GM12878 (cell line): ENCODE results near the gene UBASH3A. TPM values are rescaled to one million over a fixed set of nuclear protein-coding genes. Genes with fewer than 3 reads are reported as not detected.

Experiments used
- ATAC-seq: fragments of 200-7000 bp; cut with Tn5 transposase; 3 replicates; pipeline ENCODE4 v1.9.1; 2020; ENCODE audit warnings: mild to moderate bottlenecking, moderate library complexity
- BruUV-seq: library from RNA; stranded (reverse); fragments of 400-500 nt; replicated peaks from 2 replicates; lab custom pipeline; 2021; lab: Mats Ljungman, UMichigan
- CTCF ChIA-PET: fragments of 300-600 bp; sonication (Branson Sonifier 250); formaldehyde crosslinking; extraction: SDS; loops from one replicate; lab custom pipeline; 2021; ENCODE audit warnings: inconsistent platforms; lab: Yijun Ruan, JAX
- POLR2A ChIA-PET: fragments of 350-600 bp; formaldehyde crosslinking; extraction: SDS; loops from one replicate; lab custom pipeline; 2021; ENCODE audit warnings: inconsistent platforms; lab: Charles Lee
- RAD21 ChIA-PET: fragments of 300-600 bp; sonication (Branson Sonifier 250); formaldehyde crosslinking; loops from one replicate; lab custom pipeline; 2023; ENCODE audit warnings: antibody characterized with exemption; ENCODE audit not compliant: unreplicated experiment; lab: Charles Lee
- SMC1A ChIA-PET: fragments of 300-600 bp; sonication (Branson Sonifier 250); formaldehyde crosslinking; loops from one replicate; lab custom pipeline; 2023; ENCODE audit not compliant: unreplicated experiment, uncharacterized antibody; lab: Charles Lee
- DNase-seq: peaks from one replicate; pipeline ENCODE4 v3.0.0-alpha.2; 2011; ENCODE audit warnings: low read depth, low spot score
- FAIRE-seq: peaks from 3 replicates; lab custom pipeline; 2011; peaks lifted over from hg19 to GRCh38; lab: Jason Lieb, UNC
- H2AFZ ChIP-seq: 2 replicates; pipeline ENCODE4 v1.6.0; 2011; ENCODE audit warnings: low read depth, low read length, control low read depth; ENCODE audit not compliant: control insufficient read depth
- H3K27ac ChIP-seq: 2 replicates; pipeline ENCODE4 v1.5.1; 2011; ENCODE audit warnings: control low read depth; ENCODE audit not compliant: control insufficient read depth, insufficient read depth
- H3K27me3 ChIP-seq, 2 experiments: replicated peaks in 1 of 2; 2 replicates each; pipeline versions ENCODE4 v1.6.0 to v1.6.1; 2011; ENCODE audit warnings: low read length in 1 of 2; ENCODE audit not compliant: control insufficient read depth in 2 of 2, insufficient read depth in 2 of 2
- H3K36me3 ChIP-seq, 2 experiments: 2 replicates each; pipeline ENCODE4 v1.5.1; 2011; ENCODE audit warnings: low read length in 1 of 2; ENCODE audit not compliant: control insufficient read depth in 2 of 2, insufficient read depth in 2 of 2
- H3K4me1 ChIP-seq: 2 replicates; pipeline ENCODE4 v1.6.1; 2011; ENCODE audit warnings: mild to moderate bottlenecking, low read length, moderate library complexity, mixed read lengths; ENCODE audit not compliant: control insufficient read depth, insufficient read depth
- H3K4me2 ChIP-seq: 2 replicates; pipeline ENCODE4 v1.6.0; 2011; ENCODE audit warnings: control low read depth; ENCODE audit not compliant: control insufficient read depth, insufficient read depth
- H3K4me3 ChIP-seq: fragments of 200-600 bp; sonication (generic); 2 replicates; pipeline ENCODE4 v1.5.1; 2016
- H3K79me2 ChIP-seq: 2 replicates; pipeline ENCODE4 v1.6.0; 2011; ENCODE audit warnings: low read length; ENCODE audit not compliant: control insufficient read depth, insufficient read depth
- H3K9ac ChIP-seq: 2 replicates; pipeline ENCODE4 v1.8.0; 2011; ENCODE audit warnings: low read length, control low read depth, mixed read lengths; ENCODE audit not compliant: control insufficient read depth, insufficient read depth
- H3K9me3 ChIP-seq: replicated peaks from 3 replicates; pipeline ENCODE4 v1.5.1; 2011; ENCODE audit warnings: mild to moderate bottlenecking, low read length; ENCODE audit not compliant: control insufficient read depth, insufficient read depth
- H4K20me1 ChIP-seq: 2 replicates; pipeline ENCODE4 v1.6.0; 2011; ENCODE audit not compliant: control insufficient read depth, insufficient read depth
- CBX3 ChIP-seq: fragments of 200-600 bp; sonication (generic); IDR thresholded peaks from 2 replicates; pipeline ENCODE4 v1.6.1; 2016; ENCODE audit warnings: low read depth, borderline replicate concordance
- CHD1 ChIP-seq: IDR thresholded peaks from 2 replicates; pipeline ENCODE4 v1.6.1; 2012; ENCODE audit warnings: low read depth, low read length, improper control_type of control experiment
- EP300 ChIP-seq, 2 experiments: fragments of 150-350 bp in 1 of 2; IDR thresholded peaks; 2 replicates each; pipeline ENCODE4 v1.6.1; 2011 to 2012; ENCODE audit warnings: low read depth in 2 of 2, low read length in 2 of 2, borderline replicate concordance in 1 of 2, improper control_type of control experiment in 1 of 2, inconsistent platforms in 1 of 2; ENCODE audit not compliant: control insufficient read depth in 1 of 2
- NR2C2 ChIP-seq: IDR thresholded peaks from 2 replicates; pipeline ENCODE4 v1.6.1; 2011; ENCODE audit warnings: borderline replicate concordance, low read depth; ENCODE audit not compliant: control insufficient read depth, insufficient read length
- ZNF622 ChIP-seq: fragments of 450-650 bp; IDR thresholded peaks from 2 replicates; pipeline ENCODE4 v1.6.1; 2017; ENCODE audit warnings: mild to moderate bottlenecking, inconsistent platforms
- WGBS: methylation state at CpG from one replicate; pipeline ENCODE4 v1.1.6; 2016; ENCODE audit warnings: low lambda C conversion rate; ENCODE audit not compliant: insufficient replicate concordance, insufficient coverage; ENCODE audit errors: missing lambda C conversion rate; 5-methylcytosine and 5-hydroxymethylcytosine counted together
- in situ Hi-C: fragments of 300-500 bp; cut with MboI; formaldehyde crosslinking; loops from 9 replicates; pipeline ENCODE4 v1.14.3; 2018; ENCODE audit warnings: mixed read lengths
- intact Hi-C: fragments of 100-400 bp; cut with micrococcal nuclease; formaldehyde crosslinking; loops from one replicate; pipeline ENCODE4 v1.14.2; 2022; ENCODE audit not compliant: unreplicated experiment
- polyA plus RNA-seq, 11 experiments: library from polyadenylated mRNA; depleted of rRNA in 4 of 11; unstranded in 6 of 11; stranded (reverse) in 5 of 11; fragments of >200 nt; fragmentation: Nextera tagmentation in 4 of 11; fragmentation: Illumina TruSeq in 1 of 11; extraction: Ambion mirVana in 4 of 11; extraction: Trizol in 1 of 11; gene quantifications; 1 replicate in 1 of 11; 2 replicates in 10 of 11; pipeline versions ENCODE4 v1.2.1 to v1.2.3, GENCODE V29; 2011 to 2016; ENCODE audit warnings: inconsistent platforms in 2 of 11, missing spikeins in 2 of 11, low read depth in 1 of 11
- total RNA-seq, 4 experiments: library from RNA; depleted of rRNA in 3 of 4; stranded (reverse); fragments of >200 nt in 3 of 4; fragmentation: Illumina TruSeq in 1 of 4; extraction: Trizol in 1 of 4; gene quantifications; 2 replicates each; pipeline versions ENCODE4 v1.2.1 to v1.2.3, GENCODE V29; 2013 to 2021
- TF ChIP-seq, protein P1 (sequence below): IDR thresholded peaks from 2 replicates; pipeline ENCODE4 v1.6.1; 2012; ENCODE audit warnings: improper control_type of control experiment, low read depth, low read length; ENCODE audit not compliant: insufficient replicate concordance
- TF ChIP-seq, protein P2 (sequence below): fragments of 450-650 bp; IDR thresholded peaks from 2 replicates; pipeline ENCODE4 v1.6.1; 2017; ENCODE audit warnings: mild to moderate bottlenecking
- TF ChIP-seq, protein P3 (sequence below): fragments of 450-650 bp; IDR thresholded peaks from 2 replicates; pipeline ENCODE4 v1.6.1; 2017; ENCODE audit warnings: mild to moderate bottlenecking, low read depth, inconsistent platforms; ENCODE audit not compliant: poor library complexity, severe bottlenecking

UBASH3A gene
- total and polyA plus RNA-seq, 10 of the 15 experiments (the other 5 are each of a cell fraction or from before 2014, with no cell fraction given): 0.04 to 0.39 (median 0.23) TPM; not detected in 1

DNA sequence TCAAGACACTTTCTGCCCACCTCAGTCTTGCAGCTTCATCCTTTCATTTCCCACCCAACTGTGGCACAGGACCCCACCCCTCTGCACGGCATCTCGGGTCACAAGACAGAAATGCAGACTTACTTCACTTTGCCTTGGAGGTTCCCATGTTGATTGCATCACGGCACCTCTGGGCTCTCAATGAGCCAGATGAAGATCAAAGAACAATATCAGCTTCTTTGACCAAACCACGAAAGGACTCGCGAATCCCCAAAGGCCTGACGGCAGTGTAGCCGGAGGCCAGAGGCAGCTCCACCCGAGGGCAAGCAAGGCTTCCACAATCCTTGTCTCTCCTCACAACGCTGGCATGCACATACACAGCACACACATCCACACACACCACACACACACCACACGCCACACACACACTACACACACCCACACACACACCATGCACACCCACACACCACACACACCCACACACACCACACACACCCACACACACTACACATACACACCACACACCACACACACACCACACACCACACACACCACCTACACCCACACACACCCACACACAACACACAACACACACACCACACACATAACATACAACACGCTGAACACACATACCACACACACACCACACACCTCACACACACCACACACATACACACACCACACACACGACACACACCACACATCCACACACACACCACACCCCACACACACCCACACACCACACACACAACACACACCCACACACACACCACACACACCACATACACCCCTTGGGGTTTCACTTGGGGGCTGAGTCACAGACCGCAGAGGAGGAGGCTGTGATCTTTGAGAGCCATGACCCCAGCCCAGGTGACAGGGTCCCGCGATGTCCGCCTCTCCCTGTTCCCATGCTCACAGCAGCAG, 35.8 kb downstream of the UBASH3A start:
- peaks cover 18% of the 10 kb centered on the region for H3K4me1 ChIP-seq
- H3K27me3 ChIP-seq: no peaks in the 10 kb centered on the region
- no TSS peak for BruUV-seq
- SMC1A ChIA-PET: interaction anchor here (1.0 to 8.6 kb wide), 4 partner anchors 16 to 129 kb away, joined by 3 to 68 read pairs (median 7); no protein-coding TSS in a partner anchor
- CTCF ChIA-PET: interaction anchor here (0.6 to 1.1 kb wide), 2 partner anchors 9 to 78 kb away, joined by 3 read pairs; no protein-coding TSS in a partner anchor
- in situ Hi-C loops (no loop called here), intact Hi-C loops (loop anchor here (1.0 to 5.0 kb wide), 4 partner anchors 14 to 62 kb away; no protein-coding TSS in a partner anchor)
- no peak overlapping the region for H2AFZ ChIP-seq
- no peak overlapping the region for H3K4me3 ChIP-seq
- H3K4me2 ChIP-seq: peak overlapping the region; percentile 62
- H3K9me3 ChIP-seq: no peaks in the 10 kb centered on the region; the same call in 1 of the 3 replicates
- H3K27ac ChIP-seq: peak overlapping the region; percentile 59
- H3K9ac ChIP-seq: peak overlapping the region; percentile 43; the same call in 1 of the 2 replicates
- WGBS: 48% methylated on average over 16 of the region's 17 CpGs
- no peak for DNase-seq
- no peaks in the 10 kb centered on the region for H4K20me1 ChIP-seq
- H3K79me2 ChIP-seq: no peaks in the 10 kb centered on the region
- no peaks in the 10 kb centered on the region for H3K36me3 ChIP-seq
- RAD21 ChIA-PET: interaction anchor here (0.7 to 5.9 kb wide), 4 partner anchors 10 to 47 kb away, joined by 4 to 81 read pairs (median 6); no protein-coding TSS in a partner anchor
- POLR2A ChIA-PET: interaction anchor here (0.7 to 2.7 kb wide), 4 partner anchors 10 to 16 kb away, joined by 3 to 15 read pairs (median 7); no protein-coding TSS in a partner anchor
- peak; percentile 81 for ATAC-seq
- no peak for FAIRE-seq
- no peak; the same call in 1 of the 2 replicates for TF ChIP-seq ZNF622
- TF ChIP-seq CHD1: no peak
- no peak for TF ChIP-seq CBX3
- TF ChIP-seq, protein P1, sequence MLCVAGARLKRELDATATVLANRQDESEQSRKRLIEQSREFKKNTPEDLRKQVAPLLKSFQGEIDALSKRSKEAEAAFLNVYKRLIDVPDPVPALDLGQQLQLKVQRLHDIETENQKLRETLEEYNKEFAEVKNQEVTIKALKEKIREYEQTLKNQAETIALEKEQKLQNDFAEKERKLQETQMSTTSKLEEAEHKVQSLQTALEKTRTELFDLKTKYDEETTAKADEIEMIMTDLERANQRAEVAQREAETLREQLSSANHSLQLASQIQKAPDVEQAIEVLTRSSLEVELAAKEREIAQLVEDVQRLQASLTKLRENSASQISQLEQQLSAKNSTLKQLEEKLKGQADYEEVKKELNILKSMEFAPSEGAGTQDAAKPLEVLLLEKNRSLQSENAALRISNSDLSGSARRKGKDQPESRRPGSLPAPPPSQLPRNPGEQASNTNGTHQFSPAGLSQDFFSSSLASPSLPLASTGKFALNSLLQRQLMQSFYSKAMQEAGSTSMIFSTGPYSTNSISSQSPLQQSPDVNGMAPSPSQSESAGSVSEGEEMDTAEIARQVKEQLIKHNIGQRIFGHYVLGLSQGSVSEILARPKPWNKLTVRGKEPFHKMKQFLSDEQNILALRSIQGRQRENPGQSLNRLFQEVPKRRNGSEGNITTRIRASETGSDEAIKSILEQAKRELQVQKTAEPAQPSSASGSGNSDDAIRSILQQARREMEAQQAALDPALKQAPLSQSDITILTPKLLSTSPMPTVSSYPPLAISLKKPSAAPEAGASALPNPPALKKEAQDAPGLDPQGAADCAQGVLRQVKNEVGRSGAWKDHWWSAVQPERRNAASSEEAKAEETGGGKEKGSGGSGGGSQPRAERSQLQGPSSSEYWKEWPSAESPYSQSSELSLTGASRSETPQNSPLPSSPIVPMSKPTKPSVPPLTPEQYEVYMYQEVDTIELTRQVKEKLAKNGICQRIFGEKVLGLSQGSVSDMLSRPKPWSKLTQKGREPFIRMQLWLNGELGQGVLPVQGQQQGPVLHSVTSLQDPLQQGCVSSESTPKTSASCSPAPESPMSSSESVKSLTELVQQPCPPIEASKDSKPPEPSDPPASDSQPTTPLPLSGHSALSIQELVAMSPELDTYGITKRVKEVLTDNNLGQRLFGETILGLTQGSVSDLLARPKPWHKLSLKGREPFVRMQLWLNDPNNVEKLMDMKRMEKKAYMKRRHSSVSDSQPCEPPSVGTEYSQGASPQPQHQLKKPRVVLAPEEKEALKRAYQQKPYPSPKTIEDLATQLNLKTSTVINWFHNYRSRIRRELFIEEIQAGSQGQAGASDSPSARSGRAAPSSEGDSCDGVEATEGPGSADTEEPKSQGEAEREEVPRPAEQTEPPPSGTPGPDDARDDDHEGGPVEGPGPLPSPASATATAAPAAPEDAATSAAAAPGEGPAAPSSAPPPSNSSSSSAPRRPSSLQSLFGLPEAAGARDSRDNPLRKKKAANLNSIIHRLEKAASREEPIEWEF: no peak
- TF ChIP-seq, protein P2, sequence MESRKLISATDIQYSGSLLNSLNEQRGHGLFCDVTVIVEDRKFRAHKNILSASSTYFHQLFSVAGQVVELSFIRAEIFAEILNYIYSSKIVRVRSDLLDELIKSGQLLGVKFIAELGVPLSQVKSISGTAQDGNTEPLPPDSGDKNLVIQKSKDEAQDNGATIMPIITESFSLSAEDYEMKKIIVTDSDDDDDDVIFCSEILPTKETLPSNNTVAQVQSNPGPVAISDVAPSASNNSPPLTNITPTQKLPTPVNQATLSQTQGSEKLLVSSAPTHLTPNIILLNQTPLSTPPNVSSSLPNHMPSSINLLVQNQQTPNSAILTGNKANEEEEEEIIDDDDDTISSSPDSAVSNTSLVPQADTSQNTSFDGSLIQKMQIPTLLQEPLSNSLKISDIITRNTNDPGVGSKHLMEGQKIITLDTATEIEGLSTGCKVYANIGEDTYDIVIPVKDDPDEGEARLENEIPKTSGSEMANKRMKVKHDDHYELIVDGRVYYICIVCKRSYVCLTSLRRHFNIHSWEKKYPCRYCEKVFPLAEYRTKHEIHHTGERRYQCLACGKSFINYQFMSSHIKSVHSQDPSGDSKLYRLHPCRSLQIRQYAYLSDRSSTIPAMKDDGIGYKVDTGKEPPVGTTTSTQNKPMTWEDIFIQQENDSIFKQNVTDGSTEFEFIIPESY: 0 out of 2 replicates have a peak, but pooled peaks have one; percentile 37
- TF ChIP-seq, protein P3, sequence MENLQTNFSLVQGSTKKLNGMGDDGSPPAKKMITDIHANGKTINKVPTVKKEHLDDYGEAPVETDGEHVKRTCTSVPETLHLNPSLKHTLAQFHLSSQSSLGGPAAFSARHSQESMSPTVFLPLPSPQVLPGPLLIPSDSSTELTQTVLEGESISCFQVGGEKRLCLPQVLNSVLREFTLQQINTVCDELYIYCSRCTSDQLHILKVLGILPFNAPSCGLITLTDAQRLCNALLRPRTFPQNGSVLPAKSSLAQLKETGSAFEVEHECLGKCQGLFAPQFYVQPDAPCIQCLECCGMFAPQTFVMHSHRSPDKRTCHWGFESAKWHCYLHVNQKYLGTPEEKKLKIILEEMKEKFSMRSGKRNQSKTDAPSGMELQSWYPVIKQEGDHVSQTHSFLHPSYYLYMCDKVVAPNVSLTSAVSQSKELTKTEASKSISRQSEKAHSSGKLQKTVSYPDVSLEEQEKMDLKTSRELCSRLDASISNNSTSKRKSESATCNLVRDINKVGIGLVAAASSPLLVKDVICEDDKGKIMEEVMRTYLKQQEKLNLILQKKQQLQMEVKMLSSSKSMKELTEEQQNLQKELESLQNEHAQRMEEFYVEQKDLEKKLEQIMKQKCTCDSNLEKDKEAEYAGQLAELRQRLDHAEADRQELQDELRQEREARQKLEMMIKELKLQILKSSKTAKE: no peak
- TF ChIP-seq EP300 (IDR thresholded peaks at IDR 0.05; ENCODE audit: borderline replicate concordance in 1 of 2, control insufficient read depth in 1 of 2, low read depth in 2 of 2, low read length in 2 of 2): peak in 1 of 2 experiments; percentile 66; a peak in 2 of 4 replicates
- no peak for TF ChIP-seq NR2C2
